GM23338 (cell line): ENCODE data around the gene EP400. TPM values are rescaled to one million over a fixed set of nuclear protein-coding genes. Genes with fewer than 3 reads are reported as not detected.

ENCODE experiments used
- ATAC-seq: fragments of 200-7000 bp; cut with Tn5 transposase; 3 replicates; pipeline ENCODE4 v1.9.1; 2020
- DNase-seq: peaks from one replicate; pipeline ENCODE4 v3.0.0-alpha.2; 2015; ENCODE audit warnings: low spot score
- H2AFZ ChIP-seq: fragments of 200-600 bp; sonication (generic); 2 replicates; pipeline ENCODE4 v1.8.0; 2016; ENCODE audit warnings: antibody characterized with exemption, mild to moderate bottlenecking, moderate library complexity
- H3F3A ChIP-seq: fragments of 200-600 bp; sonication (generic); replicated peaks from 2 replicates; pipeline ENCODE4 v1.8.0; 2017; ENCODE audit warnings: antibody characterized with exemption, mixed run types, low read depth
- H3K27ac ChIP-seq: fragments of 200-600 bp; sonication (generic); 2 replicates; pipeline ENCODE4 v1.6.1; 2016; ENCODE audit warnings: low read depth
- H3K27me3 ChIP-seq: fragments of 200-600 bp; sonication (generic); 2 replicates; pipeline ENCODE4 v1.8.0; 2016; ENCODE audit warnings: mild to moderate bottlenecking, mixed run types, moderate library complexity; ENCODE audit not compliant: insufficient read depth
- H3K36me3 ChIP-seq: fragments of 200-600 bp; sonication (generic); 2 replicates; pipeline ENCODE4 v1.8.0; 2016; ENCODE audit warnings: mild to moderate bottlenecking; ENCODE audit not compliant: insufficient read depth
- H3K4me1 ChIP-seq: fragments of 200-600 bp; sonication (generic); 2 replicates; pipeline ENCODE4 v1.8.0; 2016; ENCODE audit warnings: mild to moderate bottlenecking, moderate library complexity; ENCODE audit not compliant: insufficient read depth
- H3K4me2 ChIP-seq: fragments of 200-600 bp; sonication (generic); 2 replicates; pipeline ENCODE4 v1.7.1; 2017; ENCODE audit warnings: mixed run types
- H3K4me3 ChIP-seq: fragments of 200-600 bp; sonication (generic); 2 replicates; pipeline ENCODE4 v1.6.1; 2016; ENCODE audit warnings: mixed run types
- H3K79me2 ChIP-seq: fragments of 200-600 bp; sonication (generic); replicated peaks from 2 replicates; pipeline ENCODE4 v1.8.0; 2017; ENCODE audit warnings: mild to moderate bottlenecking; ENCODE audit not compliant: insufficient read depth
- H3K9me2 ChIP-seq: fragments of 200-600 bp; sonication (generic); 2 replicates; pipeline ENCODE4 v1.8.0; 2017; ENCODE audit not compliant: insufficient read depth
- H4K20me1 ChIP-seq: fragments of 200-600 bp; sonication (generic); replicated peaks from 2 replicates; pipeline ENCODE4 v1.8.0; 2017; ENCODE audit warnings: mild to moderate bottlenecking; ENCODE audit not compliant: insufficient read depth
- H3K27ac Mint-ChIP-seq: 2 replicates; pipeline ENCODE4 v1.8.0; 2020; ENCODE audit warnings: inconsistent platforms, mild to moderate bottlenecking, moderate library complexity, mixed read lengths
- H3K27me3 Mint-ChIP-seq: 3 replicates; pipeline ENCODE4 v1.8.0; 2022; ENCODE audit warnings: low read depth, mild to moderate bottlenecking, moderate library complexity, mixed read lengths, inconsistent platforms; ENCODE audit not compliant: insufficient read depth, poor library complexity
- H3K36me3 Mint-ChIP-seq: 3 replicates; pipeline ENCODE4 v1.8.0; 2021; ENCODE audit warnings: low read depth, mild to moderate bottlenecking, inconsistent platforms, moderate library complexity, mixed read lengths
- H3K4me1 Mint-ChIP-seq: 3 replicates; pipeline ENCODE4 v1.8.0; 2020; ENCODE audit warnings: mild to moderate bottlenecking, inconsistent platforms, mixed read lengths
- H3K4me3 Mint-ChIP-seq: 3 replicates; pipeline ENCODE4 v1.8.0; 2021; ENCODE audit warnings: moderate library complexity, mild to moderate bottlenecking, inconsistent platforms, mixed read lengths
- H3K9me3 Mint-ChIP-seq: 3 replicates; pipeline ENCODE4 v1.8.0; 2020; ENCODE audit warnings: moderate library complexity, mild to moderate bottlenecking, inconsistent platforms, mixed read lengths
- CREB1 ChIP-seq: fragments of 250-450 bp; sonication (Bioruptor Pico); IDR thresholded peaks from 2 replicates; pipeline ENCODE4 v1.5.0; 2020; ENCODE audit warnings: low read depth, mild to moderate bottlenecking, moderate library complexity
- ETS1 ChIP-seq: IDR thresholded peaks from 2 replicates; pipeline ENCODE4 v1.6.1; 2016; ENCODE audit warnings: antibody characterized with exemption
- EZH2 ChIP-seq: fragments of 200-600 bp; sonication (generic); IDR thresholded peaks from one replicate; pipeline ENCODE4 v1.8.0; 2017; ENCODE audit warnings: antibody characterized with exemption, mild to moderate bottlenecking, low read depth; ENCODE audit not compliant: unreplicated experiment
- EZH2phosphoT487 ChIP-seq: fragments of 200-600 bp; sonication (generic); IDR thresholded peaks from one replicate; pipeline ENCODE4 v1.8.1; 2018; ENCODE audit warnings: antibody characterized with exemption; ENCODE audit not compliant: unreplicated experiment
- NANOG ChIP-seq: IDR thresholded peaks from 2 replicates; pipeline ENCODE4 v1.6.1; 2016; ENCODE audit warnings: antibody characterized with exemption, borderline replicate concordance
- STAT1 ChIP-seq: IDR thresholded peaks from one replicate; pipeline ENCODE4 v1.6.1; 2016; ENCODE audit warnings: antibody characterized with exemption; ENCODE audit not compliant: unreplicated experiment
- ZNF114 ChIP-seq: fragments of 250-450 bp; sonication (Bioruptor Pico); IDR thresholded peaks from 2 replicates; pipeline ENCODE4 v1.5.0; 2020; ENCODE audit warnings: mild to moderate bottlenecking, moderate library complexity
- ZNF331 ChIP-seq: fragments of 250-450 bp; sonication (Bioruptor Pico); IDR thresholded peaks from 2 replicates; pipeline ENCODE4 v1.5.0; 2020; ENCODE audit warnings: low read depth, mild to moderate bottlenecking, moderate library complexity
- polyA plus RNA-seq: library from polyadenylated mRNA; unstranded; fragments of >200 nt; fragmentation: Nextera tagmentation; extraction: Ambion mirVana; gene quantifications from 2 replicates; pipeline ENCODE4 v1.2.1, GENCODE V29; 2016
- total RNA-seq: library from RNA; depleted of rRNA; stranded (reverse); fragments of >200 nt; shearing (Covaris generic); gene quantifications from 2 replicates; pipeline ENCODE4 v1.2.3, GENCODE V29; 2014
- TF ChIP-seq, protein P1 (sequence below): fragments of 250-450 bp; sonication (Bioruptor Pico); IDR thresholded peaks from 2 replicates; pipeline ENCODE4 v1.5.0; 2020; ENCODE audit warnings: mild to moderate bottlenecking, moderate library complexity
- TF ChIP-seq, protein P2 (sequence below), 2 experiments: fragments of 200-600 bp in 1 of 2; sonication (generic) in 1 of 2; conservative IDR thresholded peaks; 2 replicates each; pipeline versions ENCODE4 v1.5.1 to v1.6.1; 2016 to 2017; ENCODE audit warnings: antibody characterized with exemption in 2 of 2, low read depth in 2 of 2, mild to moderate bottlenecking in 2 of 2, moderate library complexity in 1 of 2

The EP400 gene
- total and polyA plus RNA-seq, 2 experiments from 2014 or later, result 26.3 to 57.2 TPM

- Histone ChIP-seq H2AFZ (no peak overlapping the region), H3K36me3 (peaks cover 39% of the 10 kb centered on the region), H3K27me3 (no peaks in the 10 kb centered on the region), H3K4me1 (no peaks in the 10 kb centered on the region), H4K20me1 (no peaks in the 10 kb centered on the region; the same call in 1 of the 2 replicates), H3K9me2 (no peaks in the 10 kb centered on the region), H3K4me3 (no peak overlapping the region), H3K79me2 (no peaks in the 10 kb centered on the region), H3K4me2 (no peak overlapping the region), H3K27ac (no peak overlapping the region), H3F3A (no peaks in the 10 kb centered on the region)
- ATAC-seq (no peak), DNase-seq (no peak)
- TF ChIP-seq ZNF114 (CRISPR knock-in tag) (no peak), ZNF331 (no peak), CREB1 (CRISPR knock-in tag) (no peak), NANOG (no peak)
- TF ChIP-seq, protein P1, sequence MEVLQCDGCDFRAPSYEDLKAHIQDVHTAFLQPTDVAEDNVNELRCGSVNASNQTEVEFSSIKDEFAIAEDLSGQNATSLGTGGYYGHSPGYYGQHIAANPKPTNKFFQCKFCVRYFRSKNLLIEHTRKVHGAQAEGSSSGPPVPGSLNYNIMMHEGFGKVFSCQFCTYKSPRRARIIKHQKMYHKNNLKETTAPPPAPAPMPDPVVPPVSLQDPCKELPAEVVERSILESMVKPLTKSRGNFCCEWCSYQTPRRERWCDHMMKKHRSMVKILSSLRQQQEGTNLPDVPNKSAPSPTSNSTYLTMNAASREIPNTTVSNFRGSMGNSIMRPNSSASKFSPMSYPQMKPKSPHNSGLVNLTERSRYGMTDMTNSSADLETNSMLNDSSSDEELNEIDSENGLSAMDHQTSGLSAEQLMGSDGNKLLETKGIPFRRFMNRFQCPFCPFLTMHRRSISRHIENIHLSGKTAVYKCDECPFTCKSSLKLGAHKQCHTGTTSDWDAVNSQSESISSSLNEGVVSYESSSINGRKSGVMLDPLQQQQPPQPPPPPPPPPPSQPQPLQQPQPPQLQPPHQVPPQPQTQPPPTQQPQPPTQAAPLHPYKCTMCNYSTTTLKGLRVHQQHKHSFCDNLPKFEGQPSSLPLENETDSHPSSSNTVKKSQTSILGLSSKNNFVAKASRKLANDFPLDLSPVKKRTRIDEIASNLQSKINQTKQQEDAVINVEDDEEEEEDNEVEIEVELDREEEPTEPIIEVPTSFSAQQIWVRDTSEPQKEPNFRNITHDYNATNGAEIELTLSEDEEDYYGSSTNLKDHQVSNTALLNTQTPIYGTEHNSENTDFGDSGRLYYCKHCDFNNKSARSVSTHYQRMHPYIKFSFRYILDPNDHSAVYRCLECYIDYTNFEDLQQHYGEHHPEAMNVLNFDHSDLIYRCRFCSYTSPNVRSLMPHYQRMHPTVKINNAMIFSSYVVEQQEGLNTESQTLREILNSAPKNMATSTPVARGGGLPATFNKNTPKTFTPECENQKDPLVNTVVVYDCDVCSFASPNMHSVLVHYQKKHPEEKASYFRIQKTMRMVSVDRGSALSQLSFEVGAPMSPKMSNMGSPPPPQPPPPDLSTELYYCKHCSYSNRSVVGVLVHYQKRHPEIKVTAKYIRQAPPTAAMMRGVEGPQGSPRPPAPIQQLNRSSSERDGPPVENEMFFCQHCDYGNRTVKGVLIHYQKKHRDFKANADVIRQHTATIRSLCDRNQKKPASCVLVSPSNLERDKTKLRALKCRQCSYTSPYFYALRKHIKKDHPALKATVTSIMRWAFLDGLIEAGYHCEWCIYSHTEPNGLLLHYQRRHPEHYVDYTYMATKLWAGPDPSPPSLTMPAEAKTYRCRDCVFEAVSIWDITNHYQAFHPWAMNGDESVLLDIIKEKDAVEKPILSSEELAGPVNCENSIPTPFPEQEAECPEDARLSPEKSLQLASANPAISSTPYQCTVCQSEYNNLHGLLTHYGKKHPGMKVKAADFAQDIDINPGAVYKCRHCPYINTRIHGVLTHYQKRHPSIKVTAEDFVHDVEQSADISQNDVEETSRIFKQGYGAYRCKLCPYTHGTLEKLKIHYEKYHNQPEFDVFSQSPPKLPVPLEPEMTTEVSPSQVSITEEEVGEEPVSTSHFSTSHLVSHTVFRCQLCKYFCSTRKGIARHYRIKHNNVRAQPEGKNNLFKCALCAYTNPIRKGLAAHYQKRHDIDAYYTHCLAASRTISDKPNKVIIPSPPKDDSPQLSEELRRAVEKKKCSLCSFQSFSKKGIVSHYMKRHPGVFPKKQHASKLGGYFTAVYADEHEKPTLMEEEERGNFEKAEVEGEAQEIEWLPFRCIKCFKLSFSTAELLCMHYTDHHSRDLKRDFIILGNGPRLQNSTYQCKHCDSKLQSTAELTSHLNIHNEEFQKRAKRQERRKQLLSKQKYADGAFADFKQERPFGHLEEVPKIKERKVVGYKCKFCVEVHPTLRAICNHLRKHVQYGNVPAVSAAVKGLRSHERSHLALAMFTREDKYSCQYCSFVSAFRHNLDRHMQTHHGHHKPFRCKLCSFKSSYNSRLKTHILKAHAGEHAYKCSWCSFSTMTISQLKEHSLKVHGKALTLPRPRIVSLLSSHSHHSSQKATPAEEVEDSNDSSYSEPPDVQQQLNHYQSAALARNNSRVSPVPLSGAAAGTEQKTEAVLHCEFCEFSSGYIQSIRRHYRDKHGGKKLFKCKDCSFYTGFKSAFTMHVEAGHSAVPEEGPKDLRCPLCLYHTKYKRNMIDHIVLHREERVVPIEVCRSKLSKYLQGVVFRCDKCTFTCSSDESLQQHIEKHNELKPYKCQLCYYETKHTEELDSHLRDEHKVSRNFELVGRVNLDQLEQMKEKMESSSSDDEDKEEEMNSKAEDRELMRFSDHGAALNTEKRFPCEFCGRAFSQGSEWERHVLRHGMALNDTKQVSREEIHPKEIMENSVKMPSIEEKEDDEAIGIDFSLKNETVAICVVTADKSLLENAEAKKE (CRISPR knock-in tag), result no peak
- Mint-ChIP-seq H3K36me3 (peaks cover 82% of the 10 kb centered on the region), H3K27me3 (peaks cover 3% of the 10 kb centered on the region), H3K27ac (no peak overlapping the region), H3K4me3 (no peak overlapping the region), H3K4me1 (no peaks in the 10 kb centered on the region), H3K9me3 (peaks cover 3% of the 10 kb centered on the region; the same call in 2 of the 3 replicates)
These were observed 105.2 kb downstream of the EP400 start for GRCh38 chr12:132054983-132055382.

GRCh38 chr12:132055535-132056096 is 105.9 kb downstream of the EP400 start:
- Histone ChIP-seq H3F3A (no peaks in the 10 kb centered on the region), H4K20me1 (no peaks in the 10 kb centered on the region; the same call in 1 of the 2 replicates), H3K79me2 (no peaks in the 10 kb centered on the region), H3K27ac (no peak overlapping the region), H3K9me2 (no peaks in the 10 kb centered on the region), H3K4me3 (no peak overlapping the region), H3K27me3 (no peaks in the 10 kb centered on the region), H2AFZ (no peak overlapping the region), H3K36me3 (peaks cover 35% of the 10 kb centered on the region), H3K4me1 (no peaks in the 10 kb centered on the region), H3K4me2 (no peak overlapping the region)
- ATAC-seq (no peak), DNase-seq (no peak)
- peaks cover 75% of the 10 kb centered on the region for H3K36me3 Mint-ChIP-seq
- no peak overlapping the region for H3K27ac Mint-ChIP-seq
- H3K4me3 Mint-ChIP-seq, result no peak overlapping the region
- peaks cover 3% of the 10 kb centered on the region; the same call in 2 of the 3 replicates for H3K9me3 Mint-ChIP-seq
- peaks cover 3% of the 10 kb centered on the region for H3K27me3 Mint-ChIP-seq
- no peaks in the 10 kb centered on the region for H3K4me1 Mint-ChIP-seq
- TF ChIP-seq ZNF331 (no peak), EZH2phosphoT487 (no peak), STAT1 (no peak), ZNF114 (CRISPR knock-in tag) (no peak), EZH2 (no peak), ETS1 (no peak)
- TF ChIP-seq, protein P2, sequence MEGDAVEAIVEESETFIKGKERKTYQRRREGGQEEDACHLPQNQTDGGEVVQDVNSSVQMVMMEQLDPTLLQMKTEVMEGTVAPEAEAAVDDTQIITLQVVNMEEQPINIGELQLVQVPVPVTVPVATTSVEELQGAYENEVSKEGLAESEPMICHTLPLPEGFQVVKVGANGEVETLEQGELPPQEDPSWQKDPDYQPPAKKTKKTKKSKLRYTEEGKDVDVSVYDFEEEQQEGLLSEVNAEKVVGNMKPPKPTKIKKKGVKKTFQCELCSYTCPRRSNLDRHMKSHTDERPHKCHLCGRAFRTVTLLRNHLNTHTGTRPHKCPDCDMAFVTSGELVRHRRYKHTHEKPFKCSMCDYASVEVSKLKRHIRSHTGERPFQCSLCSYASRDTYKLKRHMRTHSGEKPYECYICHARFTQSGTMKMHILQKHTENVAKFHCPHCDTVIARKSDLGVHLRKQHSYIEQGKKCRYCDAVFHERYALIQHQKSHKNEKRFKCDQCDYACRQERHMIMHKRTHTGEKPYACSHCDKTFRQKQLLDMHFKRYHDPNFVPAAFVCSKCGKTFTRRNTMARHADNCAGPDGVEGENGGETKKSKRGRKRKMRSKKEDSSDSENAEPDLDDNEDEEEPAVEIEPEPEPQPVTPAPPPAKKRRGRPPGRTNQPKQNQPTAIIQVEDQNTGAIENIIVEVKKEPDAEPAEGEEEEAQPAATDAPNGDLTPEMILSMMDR (conservative IDR thresholded peaks at IDR 0.05; ENCODE audit: low read depth in 2 of 2), result no peak
